GM18502 (cell line): ENCODE measurements around the gene PIAS4.

Source experiments
- ATAC-seq: cut with Tn5 transposase; IDR thresholded peaks from one replicate; pipeline ENCODE4 v1.9.1; 2021; ENCODE audit warnings: mild to moderate bottlenecking; ENCODE audit not compliant: unreplicated experiment, poor library complexity

The PIAS4 gene

DNA sequence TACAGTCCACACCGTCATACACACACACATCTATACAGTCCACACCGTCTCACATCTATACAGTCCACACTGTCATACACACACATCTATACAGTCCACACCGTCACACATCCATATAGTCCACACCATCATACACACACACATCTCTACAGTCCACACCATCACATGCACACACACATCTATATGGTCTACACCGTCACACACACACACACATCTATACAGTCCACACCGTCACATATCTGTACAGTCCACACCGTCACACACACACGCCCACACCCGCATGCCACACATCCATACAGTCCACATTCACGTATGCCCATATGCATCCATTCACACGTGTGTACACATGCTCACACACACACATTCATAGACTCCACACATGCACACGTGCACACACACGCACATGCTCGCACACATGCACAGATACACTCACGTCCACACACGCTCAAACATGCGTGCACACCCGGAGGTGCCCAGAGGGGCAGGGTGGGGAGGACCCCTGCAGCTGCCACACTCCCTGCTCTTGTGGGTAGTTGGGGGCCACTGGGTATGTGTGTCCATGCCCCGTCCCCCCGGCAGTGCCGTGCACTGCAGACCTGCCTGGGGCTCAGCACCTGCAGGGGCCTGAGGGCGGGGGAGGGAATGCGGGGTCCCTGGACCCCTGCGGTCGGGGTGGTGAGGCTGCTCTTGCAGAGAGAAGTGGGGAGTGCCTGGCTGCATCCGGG lies 29.2 kb downstream of the PIAS4 start:
- no peak for ATAC-seq

DNA sequence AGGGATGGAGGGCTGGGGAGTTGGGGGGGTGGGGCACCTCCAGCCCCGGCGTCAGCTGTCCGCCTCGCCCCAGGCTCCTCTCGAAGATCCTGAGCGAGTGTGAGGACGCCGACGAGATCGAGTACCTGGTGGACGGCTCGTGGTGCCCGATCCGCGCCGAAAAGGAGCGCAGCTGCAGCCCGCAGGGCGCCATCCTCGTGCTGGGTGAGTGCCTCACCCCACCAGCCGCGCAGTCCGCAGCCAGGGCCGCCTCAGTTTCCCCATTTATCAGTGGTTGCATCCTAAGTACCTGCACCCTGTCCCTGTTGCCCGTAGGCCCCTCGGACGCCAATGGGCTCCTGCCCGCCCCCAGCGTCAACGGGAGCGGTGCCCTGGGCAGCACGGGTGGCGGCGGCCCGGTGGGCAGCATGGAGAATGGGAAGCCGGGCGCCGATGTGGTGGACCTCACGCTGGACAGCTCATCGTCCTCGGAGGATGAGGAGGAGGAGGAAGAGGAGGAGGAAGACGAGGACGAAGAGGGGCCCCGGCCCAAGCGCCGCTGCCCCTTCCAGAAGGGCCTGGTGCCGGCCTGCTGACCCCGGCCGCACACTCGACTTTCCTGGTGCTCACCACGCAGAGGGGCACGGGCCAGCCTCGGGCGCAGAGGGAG lies 29.9 kb downstream of the PIAS4 start:
- no peak for ATAC-seq

GRCh38 chr19:4038057-4038456 lies 30.5 kb downstream of the PIAS4 start:
- ATAC-seq: no peak

DNA sequence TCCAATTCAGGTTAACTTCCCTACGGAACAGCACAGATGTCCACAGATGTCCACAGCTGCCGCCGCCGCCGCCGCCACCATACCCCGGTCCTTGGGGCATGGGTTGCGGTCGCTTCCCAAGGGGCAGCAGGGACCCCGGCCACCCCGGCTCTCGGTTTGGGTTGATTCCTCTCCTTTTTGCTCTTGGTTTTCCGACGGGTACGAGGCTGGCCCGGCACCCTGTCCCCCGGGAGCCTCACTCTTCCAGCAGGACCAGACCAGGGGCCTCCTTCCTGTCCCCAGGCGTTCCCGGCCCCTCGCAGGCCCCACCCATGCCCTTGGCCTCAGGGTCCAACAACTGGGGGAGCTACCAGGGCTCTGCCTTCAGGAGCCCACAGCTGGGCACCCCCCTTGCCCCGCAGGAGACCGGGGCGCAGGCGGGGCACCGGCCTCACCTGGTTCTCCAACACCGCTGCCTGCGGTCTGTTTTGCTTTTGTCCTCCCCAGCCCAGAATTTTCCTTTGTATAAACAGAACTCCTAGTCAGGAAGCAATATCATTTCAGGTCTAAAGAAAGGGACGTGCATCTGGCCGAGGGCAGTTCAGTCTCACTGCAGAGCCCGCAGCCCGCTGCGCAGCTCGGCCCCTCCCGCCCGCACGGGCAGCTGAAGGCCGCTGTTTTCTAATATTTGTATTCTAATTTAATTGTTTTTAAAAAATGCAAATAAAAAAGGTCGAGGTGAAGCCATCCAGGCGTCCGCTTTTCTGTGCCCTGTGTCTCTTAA lies 31.3 kb downstream of the PIAS4 start:
- ATAC-seq: no peak

GRCh38 chr19:4042064-4042730 lies 34.7 kb downstream of the PIAS4 start:
- ATAC-seq: no peak

DNA sequence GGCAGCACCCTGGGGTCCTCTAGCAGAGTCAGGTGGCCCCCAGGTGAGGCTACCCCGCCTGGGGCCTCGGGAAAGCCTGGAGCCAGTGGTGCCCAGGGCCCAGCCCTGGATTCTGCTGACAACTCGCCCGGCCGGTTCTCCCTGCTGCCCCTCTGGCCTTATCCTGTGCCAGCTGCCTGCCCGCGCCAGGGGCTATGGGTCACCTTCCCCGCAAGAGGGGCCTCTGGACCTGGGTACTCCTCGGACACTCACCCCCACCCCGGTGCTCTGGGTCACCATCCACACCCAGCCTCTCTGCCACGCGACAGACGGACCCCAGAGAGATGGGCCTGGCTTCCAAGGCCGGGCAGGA lies 35.2 kb downstream of the PIAS4 start:
- ATAC-seq: no peak

- ATAC-seq: no peak
These were observed 35.9 kb downstream of the PIAS4 start for GRCh38 chr19:4043401-4043800.

DNA sequence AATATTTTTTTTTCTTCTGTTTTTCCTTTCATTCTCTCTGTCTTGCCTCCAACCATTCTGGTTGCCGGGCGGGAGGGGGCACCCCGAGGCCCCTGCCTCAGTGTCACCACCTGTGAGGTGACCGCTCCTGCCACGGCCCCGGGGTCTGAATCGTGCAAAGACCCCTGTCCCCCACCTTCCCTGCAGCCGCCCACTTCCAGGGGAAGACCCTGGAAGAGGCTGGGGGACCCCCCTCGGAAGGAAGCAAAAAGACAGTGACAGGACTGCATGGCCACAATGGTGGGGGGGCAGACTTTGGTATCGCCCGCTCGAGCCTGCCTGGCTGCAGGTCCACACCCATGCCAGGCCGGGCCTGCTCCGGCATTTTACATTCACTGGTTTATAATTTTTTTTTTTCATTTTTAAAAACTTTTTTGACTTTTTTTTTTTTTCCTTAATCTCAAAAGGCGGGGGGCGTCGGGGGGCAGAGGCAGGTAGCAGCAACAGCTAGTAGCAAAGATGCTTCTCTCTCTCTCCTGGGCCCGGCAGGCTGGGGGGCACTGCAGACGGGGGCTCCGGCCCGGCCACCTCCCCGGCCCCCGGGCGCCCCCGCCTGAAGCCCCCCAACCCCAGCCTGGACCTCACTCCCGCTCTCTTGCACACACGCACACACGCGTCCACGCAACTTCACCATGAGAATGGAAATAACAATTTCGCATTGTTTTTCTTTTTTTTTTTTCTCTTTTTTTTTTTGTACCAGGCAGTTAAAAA lies 36.6 kb downstream of the PIAS4 start:
- no peak for ATAC-seq

DNA sequence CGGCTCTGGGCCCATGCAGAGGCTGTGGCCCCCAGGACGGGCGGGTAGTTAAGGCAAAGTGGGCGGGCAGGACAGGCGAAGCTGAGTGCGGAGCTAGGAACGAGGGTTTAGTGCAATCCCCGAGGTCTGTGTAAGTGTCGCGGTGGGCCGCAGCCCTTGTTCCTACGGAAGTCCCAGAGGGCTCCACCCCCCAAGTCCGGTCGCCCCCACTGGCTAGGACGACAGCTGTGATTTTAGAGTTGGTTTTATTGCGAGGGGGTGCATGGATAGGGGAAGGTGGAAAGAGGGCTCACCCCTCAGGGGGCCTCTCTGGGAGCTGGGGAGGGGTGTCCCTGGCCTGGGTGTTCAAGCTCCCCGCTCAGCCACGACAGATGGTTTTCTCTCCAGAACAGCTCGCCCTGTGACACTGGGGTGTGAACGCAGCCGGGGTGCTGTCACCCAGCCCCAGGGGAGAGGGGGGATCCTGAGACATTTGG lies 37.5 kb downstream of the PIAS4 start:
- ATAC-seq: no peak

DNA sequence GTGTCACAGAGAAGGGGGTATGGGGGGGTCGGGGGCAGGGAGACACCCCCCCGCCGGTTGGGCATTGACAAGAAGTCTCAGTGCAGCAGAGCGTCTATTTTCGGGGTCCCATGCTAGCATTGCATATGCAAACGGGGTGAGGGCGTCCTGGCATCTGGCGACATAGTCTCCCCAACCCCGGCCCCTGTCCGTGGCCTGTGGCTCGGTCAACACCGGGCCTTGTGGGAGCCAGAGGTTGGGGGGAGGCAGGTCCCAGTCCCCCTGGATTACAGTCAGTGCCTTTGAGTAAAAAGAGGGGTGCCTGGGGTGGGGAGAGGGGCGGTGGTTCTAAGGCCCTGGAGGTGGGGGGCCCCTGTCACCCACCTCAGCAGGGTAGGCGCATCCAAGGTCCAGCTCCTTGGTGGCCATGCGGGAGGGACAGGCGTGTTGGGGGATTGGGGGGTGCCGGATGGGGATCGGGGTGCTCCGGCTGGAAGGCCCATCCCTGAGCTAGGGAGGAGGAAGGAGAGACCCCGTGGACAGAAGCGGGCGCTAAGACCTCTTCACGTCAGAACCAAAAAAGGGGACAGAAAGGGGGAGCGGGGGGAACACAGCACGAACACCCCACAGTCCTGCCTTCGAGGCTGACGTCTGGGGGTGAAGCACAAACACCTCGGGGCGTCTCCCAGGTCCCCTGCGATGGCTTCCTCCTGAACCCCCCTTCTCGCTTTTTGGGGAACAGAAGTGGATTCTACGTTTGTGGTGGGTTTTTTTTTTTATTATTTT lies 38.2 kb downstream of the PIAS4 start:
- ATAC-seq: no peak

- no peak for ATAC-seq
These were observed 38.8 kb downstream of the PIAS4 start for GRCh38 chr19:4046362-4046691.

GRCh38 chr19:4046946-4047683 lies 39.6 kb downstream of the PIAS4 start:
- ATAC-seq: no peak

- no peak for ATAC-seq
These were observed 41.9 kb downstream of the PIAS4 start for GRCh38 chr19:4049432-4049831.

- ATAC-seq: no peak
These were observed 43.9 kb downstream of the PIAS4 start for GRCh38 chr19:4051175-4052101.

DNA sequence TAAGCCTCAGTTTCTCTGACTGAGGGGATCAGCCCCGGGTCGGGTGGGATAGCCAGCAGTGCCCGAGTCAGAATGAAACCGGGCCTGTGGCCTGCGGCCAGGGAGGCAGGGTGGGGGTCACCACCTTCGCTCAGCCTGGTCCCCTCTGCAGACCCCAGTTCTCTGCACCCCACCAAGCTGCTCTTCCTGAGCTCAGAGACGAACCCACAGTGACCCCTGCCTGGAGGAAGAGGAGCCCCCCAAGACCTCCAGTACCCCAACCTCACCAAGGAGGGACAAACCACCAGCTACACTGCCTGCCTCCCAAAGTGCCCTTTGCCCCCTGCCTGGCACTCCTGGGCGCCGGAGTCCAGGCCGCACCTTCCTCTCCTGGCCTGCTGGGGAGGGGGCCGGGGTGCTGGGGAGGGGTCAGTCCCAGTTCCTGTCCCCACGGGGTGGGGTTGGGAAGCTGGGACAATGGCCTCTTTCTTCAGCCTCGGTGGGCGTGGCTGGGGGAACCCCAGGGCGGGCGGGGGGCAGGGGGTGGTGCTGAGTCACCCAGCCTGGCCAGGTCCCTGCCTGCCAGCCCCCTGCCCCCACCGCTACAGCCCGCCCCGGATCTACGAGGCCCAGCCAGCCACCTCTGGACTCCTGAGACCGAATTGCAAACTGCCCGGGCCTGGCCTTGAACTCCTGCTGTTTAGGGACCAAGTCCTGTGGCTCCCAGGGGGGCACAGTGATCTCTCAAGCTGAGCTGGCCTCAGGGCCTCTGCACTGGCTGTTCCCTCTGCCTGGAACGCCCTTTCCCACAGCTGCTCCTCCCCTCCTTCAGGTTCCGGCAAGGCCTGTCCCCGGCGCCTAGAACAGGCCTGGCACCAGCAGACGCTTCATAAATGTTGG lies 44.8 kb downstream of the PIAS4 start:
- ATAC-seq: no peak

DNA sequence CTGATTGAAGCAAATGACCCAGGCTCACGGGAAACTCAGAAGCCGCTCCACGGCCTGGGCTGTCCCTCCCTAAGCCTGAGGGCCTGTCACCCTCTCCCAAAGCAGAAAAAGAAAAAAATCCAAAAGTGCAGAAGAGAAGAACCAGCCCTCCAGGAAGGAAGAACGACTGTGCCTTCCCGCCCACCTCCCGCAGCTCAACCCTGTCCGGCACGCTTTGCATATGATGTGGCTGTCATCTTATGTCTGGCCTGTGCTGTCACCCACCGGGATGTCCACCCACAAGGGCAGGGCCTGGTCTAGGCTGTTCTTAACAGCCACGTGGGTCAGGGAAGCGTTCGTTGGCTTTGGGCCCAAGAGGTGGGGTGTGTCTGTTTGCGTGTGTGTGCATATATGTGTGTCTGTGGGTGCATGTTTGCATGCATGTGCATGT lies 45.5 kb downstream of the PIAS4 start:
- ATAC-seq: no peak
